Measurements from ENCODE around the gene PIGR.

DNA sequence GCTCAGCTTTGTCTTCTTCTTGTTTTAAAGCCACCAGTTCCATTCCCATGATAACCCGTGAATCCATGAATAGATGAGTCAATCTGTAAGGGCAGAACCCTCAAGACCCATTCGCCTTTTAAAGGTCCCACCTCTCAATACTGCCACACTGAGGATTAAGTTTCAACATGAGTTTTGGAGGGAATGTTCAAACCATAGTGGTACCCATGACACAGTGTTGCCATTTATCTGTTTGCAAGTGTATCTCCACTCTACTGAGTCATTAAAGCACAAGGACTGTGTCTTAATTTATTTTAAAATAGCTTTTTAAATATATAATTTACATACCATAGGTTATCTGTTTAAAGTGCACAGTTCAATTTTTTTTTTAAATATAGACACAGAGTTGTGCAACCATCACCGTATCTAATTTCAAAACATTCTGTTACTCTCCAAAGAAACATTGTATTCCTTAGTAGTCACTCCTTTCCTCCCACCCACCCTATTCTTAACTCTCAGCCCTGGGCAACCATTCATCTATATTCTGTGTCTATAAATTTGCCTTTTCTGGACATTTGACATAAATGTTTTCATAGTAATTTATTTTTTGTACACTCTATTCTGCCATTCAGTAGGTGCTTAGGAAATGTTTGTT is 53.8 kb downstream of the PIGR start:
- TF ChIP-seq TAF1 (IDR thresholded peaks at IDR 0.05; ENCODE audit: low read depth) (no peak), EZH2 (IDR thresholded peaks at IDR 0.05; ENCODE audit: borderline replicate concordance, insufficient read depth, low read length, poor library complexity, severe bottlenecking) (no peak), RAD21 (conservative IDR thresholded peaks at IDR 0.05) (no peak)

Measured in neural cell (in vitro differentiated cells).